B cell (primary cell): ENCODE measurements around the gene SHISA2.

Source experiments
- CTCF ChIP-seq: fragments of 200-600 bp; IDR thresholded peaks from one replicate; pipeline ENCODE4 v1.8.0; 2022; ENCODE audit warnings: antibody characterized with exemption, mild to moderate bottlenecking
- EZH2 ChIP-seq: IDR thresholded peaks from 2 replicates; pipeline ENCODE4 v1.6.1; 2012; ENCODE audit warnings: borderline replicate concordance, low read depth, mild to moderate bottlenecking, moderate library complexity, low read length; ENCODE audit not compliant: insufficient read depth, poor library complexity, severe bottlenecking

GRCh38 chr13:26010487-26011207, 41.2 kb downstream of the SHISA2 start:
- TF ChIP-seq CTCF (no peak), EZH2 (no peak)
